DMS114 treated with DMSO at 0.1 percent for 48 hours (cell line): ENCODE measurements around the gene DAPK1.

Experiments used
- DNase-seq: peaks from one replicate; lab custom pipeline; 2025; ENCODE audit not compliant: unreplicated experiment; lab: John Stamatoyannopoulos, UW

DAPK1 gene

DNA sequence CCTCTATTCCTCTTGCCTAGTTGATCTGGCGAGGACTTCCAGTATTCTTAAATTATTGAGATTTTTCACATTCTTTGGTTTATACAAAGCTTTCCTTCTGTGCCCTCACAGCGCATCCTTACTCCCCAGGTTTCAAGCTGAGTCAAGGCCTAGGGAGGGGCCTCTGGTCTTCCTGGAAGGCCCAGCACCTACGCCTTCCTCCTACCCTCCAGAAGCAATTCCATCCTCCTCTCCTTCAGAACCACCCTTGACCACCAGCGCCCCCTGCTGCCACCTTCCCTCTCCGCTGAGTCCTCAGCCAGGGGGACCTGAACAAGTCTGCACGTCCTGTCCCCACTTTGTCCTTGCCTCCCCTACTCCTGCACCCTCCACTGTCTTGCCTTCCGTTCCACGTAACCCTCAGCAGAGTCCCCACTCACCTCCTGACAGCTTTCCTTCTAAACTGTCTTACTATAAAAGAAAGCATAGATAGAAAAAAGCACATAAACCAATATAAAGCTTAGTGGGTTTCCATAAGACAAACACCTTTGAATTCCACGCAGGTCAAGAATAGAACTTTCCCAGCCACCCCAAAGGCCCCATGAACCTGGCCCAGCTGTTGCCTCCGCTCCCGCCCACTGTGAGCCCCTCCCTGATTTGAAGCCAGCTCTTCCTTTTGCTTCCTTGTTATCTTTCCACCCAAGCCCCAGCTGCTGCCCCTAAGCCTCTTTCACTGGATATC is 165.3 kb downstream of the DAPK1 start:
- DNase-seq, result peak; percentile 1

DNA sequence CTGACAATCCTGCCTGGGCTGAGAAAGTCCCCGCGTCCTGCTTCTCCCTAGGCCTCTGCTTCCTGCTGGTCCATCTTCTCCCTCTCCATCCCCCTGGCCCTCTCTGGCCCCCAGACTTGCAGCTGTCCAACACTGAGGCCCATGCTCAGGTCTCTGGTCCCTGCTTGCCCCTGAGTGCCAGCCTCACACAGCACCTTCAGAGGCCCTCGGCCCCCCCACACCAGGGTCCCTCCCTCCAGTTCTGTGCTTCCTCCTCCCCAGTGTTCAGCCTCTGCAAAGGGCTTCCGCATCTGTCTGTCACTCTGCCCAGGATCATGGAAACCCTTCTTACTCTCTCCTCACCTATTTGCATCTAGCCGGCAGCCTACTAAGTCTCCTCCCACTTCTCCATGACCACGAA is 165.9 kb downstream of the DAPK1 start:
- no peak for DNase-seq

DNA sequence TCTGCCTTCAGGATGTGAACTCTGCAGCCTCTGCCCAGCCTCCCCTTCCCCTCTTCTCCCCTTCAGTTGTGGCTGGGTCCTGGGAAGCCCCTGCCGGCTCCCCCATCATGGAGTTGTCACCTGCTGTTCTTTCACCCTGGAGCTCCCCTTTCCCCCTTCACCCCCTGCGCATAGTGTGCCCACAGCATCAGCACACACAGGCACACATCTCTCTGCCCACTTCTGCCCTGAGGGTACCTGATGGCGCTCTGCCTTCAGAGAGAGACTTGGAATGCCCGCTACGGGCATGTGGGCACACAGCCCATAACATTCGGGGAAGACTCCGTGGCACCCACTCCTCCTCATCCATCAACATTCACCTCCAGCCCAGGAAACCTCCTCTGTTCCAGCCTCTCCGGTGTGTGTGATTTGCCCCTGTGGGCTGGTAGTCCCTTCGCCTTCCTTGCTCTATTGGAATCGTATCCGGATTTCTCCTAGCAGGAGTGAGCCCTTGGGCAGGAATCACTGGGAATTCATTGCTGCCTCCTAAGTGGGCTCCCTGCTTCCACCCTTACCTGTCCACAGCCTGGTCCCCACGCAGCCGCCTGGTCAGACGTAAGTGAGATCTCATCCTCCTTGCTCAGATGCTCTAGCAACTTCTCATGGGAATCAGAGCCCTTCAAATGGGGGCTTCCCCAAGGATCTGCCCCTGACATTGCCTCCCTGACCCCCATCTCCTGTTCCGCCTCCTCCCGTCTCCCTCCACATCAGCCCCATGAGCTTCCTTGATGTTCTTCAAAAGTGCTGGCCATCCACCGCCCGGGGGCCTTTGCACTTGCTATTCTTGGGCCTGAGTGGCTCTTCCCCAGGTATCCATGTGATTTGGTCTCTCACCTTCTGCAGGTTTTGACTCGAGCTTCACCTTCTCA is 166.7 kb downstream of the DAPK1 start:
- DNase-seq, result no peak

DNA sequence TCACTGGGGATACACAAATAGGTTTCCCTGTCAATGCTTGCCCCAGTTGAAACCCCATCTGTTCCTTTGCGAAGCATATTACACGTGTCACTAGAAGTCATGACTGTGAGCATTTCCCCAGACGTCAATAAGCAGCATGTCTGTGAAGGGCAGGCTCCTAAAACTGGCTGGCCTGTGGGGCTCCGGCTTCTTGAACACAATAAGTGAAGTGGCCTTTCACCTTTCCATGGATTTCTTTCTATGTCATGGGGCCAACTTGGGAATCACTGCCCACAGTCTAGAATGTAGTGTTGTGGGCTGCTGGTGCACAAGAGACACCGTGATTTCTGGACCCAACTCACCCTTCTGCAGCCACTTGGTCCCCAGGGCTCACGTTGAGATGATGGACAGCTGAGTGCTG is 167.8 kb downstream of the DAPK1 start:
- no peak for DNase-seq

DNA sequence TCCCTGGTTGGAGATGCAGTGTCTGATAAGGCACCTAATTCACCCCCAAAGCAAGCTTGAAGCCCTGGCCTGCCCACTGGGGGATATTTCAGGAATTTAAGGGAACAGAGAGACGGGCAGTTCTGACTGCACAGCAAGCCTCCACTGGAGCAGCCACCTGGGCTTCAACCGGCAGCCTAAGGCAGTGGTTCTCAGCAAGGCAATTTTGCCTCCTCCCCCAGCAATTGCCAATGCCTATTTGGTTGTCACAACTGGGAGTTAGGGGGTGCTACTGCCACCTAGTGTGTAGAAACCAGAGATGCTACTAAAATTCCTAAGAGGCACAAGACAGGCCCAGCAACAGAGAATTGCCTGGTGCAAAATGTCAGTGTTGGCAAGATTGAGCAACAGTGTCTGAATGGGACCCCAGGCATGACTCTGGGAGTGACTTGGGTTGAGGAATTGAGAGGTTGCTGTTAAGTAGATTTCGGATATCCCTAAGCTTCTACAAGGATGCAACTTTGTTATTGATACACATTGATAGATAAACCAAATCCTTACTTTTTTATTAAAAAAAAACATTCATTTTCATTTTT is 169.6 kb downstream of the DAPK1 start:
- no peak for DNase-seq

DNA sequence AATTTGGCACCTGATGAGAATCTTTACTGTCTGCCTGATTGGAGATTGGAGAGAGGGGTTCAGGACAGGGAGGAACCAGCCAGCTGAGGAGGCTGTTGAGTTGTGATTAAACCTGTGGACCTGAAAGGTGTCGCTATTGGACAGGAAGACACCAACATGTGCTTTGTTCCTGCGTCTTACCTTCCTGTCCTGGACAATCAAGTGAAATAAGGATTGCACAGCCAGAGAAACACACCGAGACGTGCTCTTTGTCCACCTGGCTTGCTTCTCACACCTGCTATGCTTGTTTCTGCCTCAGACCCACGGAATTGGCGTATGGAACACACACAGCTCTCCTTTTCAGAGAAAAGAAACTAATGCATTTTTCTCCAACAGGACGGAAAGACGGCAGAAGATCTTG is 170.6 kb downstream of the DAPK1 start:
- DNase-seq, result no peak

DNA sequence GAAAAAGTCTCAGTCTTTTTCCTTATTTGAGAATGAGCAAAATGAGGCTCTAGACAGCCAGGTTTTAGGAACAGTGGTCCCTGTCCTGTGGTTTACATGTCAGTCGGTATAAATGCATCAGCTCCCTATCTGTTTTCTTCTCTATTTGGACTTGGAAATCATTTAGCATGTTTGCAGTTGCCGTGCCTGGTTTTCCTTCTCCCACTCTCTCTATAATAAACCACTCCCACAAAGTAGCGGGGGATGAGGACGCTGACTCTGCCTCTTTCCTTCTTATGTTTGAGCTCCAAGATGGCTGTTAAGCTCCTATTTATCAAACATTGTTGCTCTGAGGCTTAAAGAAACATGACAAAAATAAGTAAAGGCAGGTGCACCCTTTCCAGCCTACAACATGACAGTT is 171.1 kb downstream of the DAPK1 start:
- no peak for DNase-seq

DNA sequence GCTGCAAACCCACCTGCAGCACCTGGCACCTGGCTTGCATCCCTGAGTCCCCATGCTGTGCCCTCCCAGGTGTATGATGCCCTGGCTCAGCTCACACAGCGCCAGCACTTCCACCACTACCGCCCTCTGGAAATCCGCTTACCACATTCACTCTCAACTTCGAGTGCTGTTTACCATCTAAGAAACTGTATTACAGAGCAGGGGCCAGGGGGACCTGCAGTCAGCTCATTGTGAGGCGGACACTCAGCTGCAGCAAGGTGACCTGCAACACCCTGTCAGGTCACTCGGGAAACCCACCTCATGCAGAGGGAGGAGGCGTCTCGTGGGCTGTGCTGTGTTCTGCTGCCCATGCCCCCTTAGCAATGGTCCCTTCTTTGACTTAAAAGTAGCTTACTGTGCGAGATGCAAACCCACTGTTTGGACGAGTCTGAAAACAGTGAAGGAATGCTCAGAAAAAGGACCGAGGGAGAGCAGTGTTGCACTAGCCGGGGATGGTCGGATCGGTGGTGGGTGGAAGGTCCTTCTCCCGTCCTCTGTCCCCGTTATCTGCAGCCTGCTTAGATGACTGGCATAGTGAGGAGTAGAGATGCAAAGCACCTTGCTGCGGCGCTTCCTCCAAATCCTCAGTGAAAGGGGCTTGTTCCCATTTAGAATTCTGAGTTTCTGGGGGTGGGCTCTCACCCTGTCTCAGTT is 173.1 kb downstream of the DAPK1 start:
- no peak for DNase-seq

DNA sequence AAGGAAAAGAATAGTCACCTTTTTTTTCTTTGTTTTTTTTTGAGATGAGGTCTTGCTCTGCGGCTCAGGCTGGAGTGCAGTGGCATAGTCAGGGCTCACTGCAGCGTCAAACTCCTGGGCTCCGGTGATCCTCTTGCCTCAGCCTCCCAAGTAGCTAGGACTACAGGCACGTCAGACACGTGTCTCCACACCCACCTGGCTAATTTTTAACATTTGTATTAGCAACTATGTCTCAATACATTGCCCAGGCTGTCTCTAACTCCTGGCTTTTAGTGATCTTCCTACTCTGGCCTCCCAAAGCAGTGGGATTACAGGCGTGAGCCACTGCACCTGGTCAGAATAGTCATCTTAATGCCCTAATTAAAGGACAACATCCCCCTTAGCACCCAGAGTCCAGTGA is 173.8 kb downstream of the DAPK1 start:
- no peak for DNase-seq

DNA sequence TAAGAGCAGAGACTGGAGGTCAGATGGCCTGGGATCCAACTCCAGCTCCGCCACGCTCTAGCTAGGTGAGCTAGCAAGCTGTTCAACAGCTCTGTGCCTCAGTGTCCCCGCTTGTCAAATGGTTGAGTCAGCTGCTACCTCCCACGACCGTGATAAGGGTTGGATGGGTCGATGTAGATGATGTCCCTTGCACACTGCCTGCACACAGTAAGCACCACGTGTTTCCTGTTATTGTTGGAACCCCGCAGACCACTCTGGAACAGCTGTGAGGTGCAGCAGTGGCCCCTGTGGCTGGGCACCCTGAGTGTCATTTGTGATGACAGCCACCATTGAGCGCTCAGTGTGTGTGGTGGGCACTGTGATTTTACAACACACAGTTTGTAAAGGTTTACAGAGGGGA is 174.3 kb downstream of the DAPK1 start:
- no peak for DNase-seq

DNA sequence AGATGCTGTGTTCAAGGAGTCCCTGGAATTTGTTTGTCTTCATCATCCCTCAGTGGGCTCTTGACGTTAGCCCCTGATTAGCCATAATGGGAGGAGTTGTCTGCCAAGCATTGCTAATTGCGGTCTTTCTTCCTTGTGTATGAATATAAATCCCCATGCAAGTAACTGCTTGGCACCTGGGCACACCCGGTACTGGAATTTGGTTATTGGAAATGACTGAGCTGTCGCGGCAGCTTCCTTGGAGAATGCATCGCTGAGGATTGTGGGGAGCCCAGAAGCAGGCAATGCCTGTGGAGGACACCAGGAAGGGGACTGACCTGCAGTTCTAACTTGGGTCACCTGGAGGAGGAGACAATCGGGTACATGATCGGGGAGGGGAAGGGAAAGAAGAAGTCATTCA is 174.9 kb downstream of the DAPK1 start:
- DNase-seq, result no peak

DNA sequence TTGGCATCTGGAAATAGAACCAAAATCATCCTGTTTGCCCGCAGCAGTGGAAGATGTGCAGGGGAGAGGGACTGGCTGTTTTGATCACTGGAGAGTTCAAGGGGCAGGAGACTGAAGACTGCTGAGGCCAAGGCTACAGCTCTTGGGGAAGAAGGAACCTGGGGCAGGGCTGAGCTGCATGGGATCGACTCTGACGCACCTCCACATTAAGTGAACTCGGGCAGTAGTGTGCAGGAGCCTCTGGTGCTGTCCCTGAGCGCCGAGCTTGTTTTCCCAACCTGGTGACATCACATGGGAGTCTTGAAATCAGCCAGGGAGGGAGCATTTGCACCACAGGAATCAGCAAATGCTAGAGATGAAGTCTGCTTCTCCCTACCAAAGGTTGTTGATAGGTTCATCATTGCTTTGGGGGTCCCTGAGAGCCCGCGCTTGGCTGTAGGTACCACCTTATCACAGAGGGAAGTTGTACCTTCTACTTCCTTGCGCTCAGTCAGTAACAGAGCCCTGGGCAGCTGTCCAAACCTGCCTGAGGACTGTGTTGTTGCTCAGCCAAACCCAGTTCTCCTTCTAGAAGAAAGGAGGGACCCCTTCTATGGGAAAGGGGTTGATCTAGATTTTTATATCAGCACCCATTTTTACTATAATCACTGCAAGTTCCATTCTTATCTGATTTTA is 175.9 kb downstream of the DAPK1 start:
- no peak for DNase-seq

DNA sequence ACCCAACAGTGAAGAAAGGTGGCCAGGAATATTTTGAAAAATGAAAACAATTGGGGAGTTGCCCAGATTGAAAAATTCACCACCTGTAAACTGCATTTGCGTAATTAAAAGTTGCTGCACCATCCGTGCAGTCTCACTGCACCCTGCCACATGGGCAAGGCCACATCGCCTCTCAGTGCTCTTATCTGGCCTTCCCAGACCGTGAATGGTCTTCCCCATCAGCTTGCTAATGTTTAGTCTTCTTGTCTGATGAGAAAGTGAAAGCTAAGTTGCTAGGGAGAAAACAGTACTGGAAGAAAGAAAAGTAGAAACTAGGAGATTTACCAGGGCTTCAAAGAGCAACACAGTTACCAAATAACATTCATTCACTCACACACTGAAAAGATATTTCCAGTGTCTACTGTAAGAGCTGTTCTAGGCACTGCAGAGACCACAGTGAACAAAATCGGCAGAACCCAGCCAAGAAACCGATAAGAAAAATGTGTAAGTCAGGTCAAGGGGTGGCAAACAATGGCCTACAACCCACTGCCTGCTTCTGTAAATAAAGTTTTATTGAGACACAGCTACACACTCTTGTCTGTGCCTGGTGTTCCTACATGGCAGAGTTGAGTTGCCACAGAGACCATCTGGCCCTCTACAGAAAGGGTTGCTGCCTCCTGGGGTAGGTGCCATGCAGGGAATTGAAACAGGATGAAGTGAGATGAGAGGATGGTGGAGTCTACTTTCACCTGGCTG is 177.1 kb downstream of the DAPK1 start:
- DNase-seq, result no peak

DNA sequence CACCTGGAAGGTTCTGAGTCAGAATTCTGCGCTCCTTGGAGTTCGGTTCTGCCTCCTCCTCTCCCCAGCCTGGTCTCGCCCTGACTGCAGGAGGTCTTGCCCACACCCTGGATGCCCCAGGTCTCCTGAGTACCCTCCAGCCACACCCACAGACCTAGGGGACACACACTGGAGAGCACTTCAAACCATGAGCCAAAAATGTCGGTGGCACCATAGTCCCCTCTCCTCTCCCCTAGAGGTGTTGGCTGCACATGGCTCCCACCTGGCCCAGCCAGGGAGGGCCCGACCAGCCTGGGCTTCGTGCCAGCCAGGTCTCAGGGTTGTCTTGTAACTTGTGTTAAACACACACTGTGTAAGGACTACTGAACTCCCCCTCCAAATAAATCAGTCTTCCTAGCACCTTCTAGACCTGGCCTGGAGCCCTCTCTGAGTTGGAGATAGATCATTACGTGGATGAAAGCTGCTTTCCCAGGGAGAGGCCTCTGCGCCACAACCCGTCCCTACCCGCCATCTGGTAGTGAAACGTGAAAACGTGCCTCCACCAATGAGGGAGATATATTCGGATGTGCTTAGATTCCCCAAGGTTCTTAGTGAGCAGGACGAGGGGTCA is 178.3 kb downstream of the DAPK1 start:
- DNase-seq, result no peak

DNA sequence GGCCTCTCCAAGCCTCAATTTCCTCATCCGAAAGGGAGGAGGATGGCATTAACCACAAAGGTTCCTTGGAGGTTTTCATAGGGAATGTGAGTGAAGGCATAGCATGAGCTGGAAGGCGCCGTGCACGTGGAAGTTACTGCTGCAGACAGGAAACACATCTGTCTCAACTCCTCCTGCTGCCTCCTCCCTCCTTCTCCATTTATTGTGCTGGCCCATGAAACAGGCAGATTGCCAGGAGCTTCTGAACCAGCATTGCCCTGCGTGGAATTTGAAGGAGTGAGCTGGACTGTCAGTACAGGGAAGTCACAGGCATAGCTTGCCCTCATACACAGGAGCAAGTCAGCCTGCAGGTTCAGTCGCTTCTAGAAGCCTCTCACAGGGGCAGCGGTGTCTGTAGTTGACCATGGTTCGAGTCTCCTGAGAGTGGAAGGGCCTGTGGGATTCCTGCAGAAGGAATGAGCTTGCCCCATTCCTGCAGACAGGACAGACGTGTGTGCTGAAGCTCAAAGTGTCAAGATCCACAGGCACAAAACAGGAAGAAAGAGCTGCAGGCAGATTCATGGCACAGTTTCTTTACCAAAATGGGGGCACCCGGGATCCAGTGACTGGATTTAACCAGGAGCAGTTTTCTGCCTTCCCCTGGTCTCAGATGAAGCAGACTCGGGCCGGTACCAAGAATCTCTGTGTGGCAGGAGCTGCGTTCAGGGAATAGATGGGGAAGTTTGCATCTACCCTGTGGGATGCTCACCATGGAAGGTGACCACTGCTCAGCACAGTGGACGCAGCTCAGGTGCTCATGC is 179.5 kb downstream of the DAPK1 start:
- DNase-seq, result no peak

DNA sequence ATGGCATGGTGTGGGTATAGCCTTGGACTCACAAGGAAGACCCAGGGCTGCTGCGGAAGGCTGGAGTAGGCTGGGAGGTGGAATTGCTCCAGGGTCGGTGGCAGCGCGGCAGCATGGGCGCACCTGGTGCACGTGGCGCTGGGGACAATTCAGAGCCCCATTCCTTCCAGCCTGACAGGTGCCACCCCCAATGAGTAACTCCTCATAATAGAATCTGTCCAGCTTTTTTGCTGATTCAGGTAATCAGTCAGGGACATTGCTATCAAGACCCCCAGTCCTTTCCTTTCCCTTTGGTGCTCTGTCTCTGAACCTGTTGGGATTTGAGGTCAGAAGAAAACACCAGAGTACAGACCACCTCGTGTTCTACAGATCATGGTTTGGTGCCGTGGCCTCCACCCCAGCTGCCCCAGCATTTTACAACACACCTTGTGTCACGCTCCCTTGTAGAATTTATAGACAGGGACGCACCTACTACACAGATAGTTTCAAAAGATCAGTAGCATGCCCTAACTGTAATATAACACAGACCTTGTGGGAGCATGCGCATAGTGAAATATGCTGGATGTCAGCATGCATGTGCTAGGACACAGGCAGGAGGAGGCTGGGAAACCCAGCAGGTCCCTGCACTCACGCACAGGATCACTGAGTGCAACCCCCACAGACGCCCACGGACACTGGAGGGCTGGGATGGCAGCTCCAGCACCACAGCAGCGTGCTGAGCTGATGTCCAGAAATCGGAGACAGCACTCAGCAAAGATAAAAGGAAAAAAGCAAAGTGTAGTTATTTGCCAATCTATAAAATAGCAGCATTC is 180.3 kb downstream of the DAPK1 start:
- DNase-seq, result no peak

DNA sequence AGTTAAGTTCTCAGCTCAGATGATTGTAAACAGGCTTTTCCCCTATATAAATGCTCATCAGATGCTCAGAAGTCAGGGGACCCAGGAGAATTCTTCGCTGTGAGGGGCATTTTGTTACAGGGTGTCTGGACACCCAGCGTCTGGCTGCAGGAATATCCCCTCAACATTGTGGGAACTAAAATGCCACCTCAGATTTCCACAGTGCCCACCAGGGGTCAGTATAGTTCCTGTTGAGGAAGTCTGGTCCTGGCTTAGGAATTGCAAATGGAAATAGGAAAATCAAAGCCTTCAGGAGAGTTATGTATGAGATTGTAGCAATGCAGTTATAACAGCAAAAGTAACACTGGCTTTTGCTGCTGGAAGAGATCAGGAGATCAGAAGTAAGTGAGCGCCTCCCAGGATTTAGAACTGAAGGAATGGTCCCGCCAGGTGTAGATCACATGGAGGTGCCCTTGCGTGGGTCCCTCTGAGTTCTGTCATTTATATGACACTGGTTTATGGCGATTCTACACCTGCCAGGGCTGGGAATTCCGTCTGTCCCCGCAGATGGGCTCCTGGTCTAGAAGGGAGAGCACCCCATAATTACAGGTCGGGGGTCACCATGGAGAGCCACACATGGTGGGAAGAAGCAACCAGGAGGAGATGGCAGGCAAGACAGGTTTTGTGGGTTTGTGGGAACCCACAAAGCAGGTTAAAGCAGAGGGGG is 181.1 kb downstream of the DAPK1 start:
- DNase-seq, result peak; percentile 42
